GM12872 (cell line): Measurements from ENCODE around the gene TMEM131L.

ENCODE experiments used
- CTCF ChIP-seq: IDR thresholded peaks from 3 replicates; pipeline ENCODE4 v1.5.1; 2011; ENCODE audit warnings: low read depth, mild to moderate bottlenecking, low read length, moderate library complexity; ENCODE audit not compliant: insufficient read depth

TMEM131L gene

GRCh38 chr4:153438916-153439756 lies 27.0 kb upstream of the TMEM131L start:
- no peak for TF ChIP-seq CTCF

GRCh38 chr4:153439831-153440230 lies 26.3 kb upstream of the TMEM131L start:
- no peak for TF ChIP-seq CTCF

DNA sequence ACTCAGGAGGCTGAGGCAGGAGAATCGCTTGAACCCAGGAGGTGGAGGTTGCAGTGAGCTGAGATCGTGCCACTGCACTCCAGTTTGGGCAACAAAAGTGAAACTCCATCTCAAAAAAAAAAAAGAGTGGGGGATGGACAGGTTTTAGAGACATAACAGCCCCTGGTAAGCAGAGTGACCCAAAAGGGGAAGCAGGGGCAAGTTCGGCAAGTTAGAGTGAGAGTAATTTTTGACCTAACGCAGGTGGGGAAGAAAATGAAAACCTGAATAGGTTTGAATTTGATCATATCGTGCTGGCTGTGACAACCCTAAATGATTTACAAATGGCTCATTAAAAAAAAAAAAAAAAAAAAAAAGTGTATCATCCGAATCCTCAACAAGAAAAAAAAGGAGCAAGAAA lies 25.7 kb upstream of the TMEM131L start:
- TF ChIP-seq CTCF = no peak

DNA sequence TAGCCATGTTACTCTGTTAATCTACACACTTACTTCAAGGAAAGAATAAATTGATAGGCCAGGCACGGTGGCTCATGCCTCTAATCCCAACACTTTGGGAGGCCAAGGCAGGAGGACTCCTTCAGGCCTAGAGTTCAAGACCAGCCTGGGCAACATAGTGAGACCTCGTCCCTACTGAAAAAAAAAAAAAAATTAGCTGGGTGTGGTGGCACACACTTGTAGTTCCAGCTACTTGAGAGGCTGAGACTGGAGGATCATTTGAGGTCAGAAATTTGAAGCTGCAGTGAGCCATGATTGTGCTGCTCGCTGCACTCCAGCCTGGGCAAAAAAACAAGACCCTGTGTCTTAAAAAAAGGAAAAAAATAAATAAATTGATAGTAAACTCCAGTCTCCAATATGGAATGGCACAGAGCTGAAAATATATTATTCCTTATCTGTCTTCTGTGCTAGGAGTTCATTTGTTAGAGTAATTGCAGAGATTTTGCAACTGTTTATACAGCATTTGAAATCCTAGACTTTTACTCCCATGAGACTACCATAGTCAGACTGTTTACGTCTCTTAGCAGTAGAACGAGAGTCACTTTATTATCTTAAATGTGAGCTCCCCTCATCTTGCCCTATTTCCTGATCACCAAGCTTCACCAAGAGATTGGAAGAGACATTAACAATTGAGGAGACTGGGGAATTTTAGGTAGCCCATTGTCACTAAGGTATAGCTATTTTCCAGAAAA lies 18.8 kb upstream of the TMEM131L start:
- no peak for TF ChIP-seq CTCF

DNA sequence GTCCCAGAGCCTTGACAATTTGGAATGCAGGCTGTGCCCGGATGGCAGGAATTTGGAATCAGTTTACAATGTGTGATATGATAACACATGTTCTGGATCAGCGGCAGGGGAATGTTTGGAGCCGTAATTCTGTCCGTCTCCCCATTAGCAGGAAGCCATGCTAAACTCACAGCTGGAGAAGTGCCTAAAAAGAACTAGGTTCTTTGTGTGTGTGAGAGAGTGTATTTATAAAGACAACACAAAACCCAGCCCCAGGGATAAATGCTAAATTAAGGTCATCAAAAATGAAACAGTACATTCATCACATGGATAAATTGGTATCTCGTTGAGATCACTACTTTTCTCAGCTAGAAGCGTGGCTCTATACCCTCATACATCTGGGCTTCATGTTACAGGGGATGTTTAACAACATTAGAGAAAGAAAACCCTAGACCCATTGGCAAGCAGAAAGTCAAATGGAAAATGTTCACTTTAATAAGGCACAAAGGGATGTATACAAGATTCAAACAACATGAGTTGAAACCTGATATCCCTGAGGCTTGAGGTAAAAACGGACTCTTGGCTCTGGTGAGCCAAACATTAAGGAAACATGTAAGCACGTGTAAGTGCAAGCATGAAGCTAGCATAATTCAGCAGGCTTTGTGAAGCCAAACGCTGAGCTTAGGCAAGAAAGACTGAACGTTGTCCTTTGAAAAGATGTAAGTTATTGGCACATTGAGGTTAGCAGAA lies 18.0 kb upstream of the TMEM131L start:
- TF ChIP-seq CTCF = no peak

- TF ChIP-seq CTCF = no peak
These were observed 16.8 kb upstream of the TMEM131L start for GRCh38 chr4:153449338-153449737.

DNA sequence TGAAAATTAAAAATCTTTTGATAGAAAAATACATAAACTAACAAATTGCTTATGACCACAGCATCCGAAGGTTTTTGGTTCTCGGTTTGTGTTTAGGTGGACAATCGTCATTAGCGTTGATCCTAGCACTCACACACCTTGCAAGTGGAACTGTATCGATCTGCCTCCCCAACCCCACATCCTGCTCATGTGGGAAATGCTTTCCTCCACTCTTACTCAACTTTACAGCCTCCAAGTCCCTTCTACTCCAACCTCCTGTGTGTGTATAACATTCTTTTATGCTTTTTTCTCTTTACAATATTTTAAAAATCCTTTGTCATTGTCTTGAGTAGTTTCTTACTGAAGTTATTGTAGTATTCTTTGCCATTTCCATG lies 15.6 kb upstream of the TMEM131L start:
- no peak for TF ChIP-seq CTCF
